OCI-LY3 (cell line): Measurements from ENCODE around the gene RXRA.

Source experiments
- H2AFZ ChIP-seq: fragments of 200-600, 300-600 bp; shearing (Covaris generic); 2 replicates; pipeline ENCODE4 v1.6.0; 2014; ENCODE audit warnings: antibody characterized with exemption, low read depth, low read length
- H3K27ac ChIP-seq: fragments of 200-600, 300-600 bp; sonication (generic); 2 replicates; pipeline ENCODE4 v1.5.1; 2014; ENCODE audit warnings: mild to moderate bottlenecking, low read length, moderate library complexity, mixed read lengths
- H3K27me3 ChIP-seq: fragments of 200-600, 300-600 bp; sonication (generic); 2 replicates; pipeline ENCODE4 v1.6.1; 2014; ENCODE audit warnings: low read depth, low read length, mixed read lengths
- H3K36me3 ChIP-seq: fragments of 200-600, 300-600 bp; sonication (generic); replicated peaks from 2 replicates; pipeline ENCODE3; 2014; ENCODE audit warnings: low read depth, low read length, mixed read lengths
- H3K4me1 ChIP-seq: fragments of 300-600, 200-600 bp; sonication (generic); 2 replicates; pipeline ENCODE4 v1.6.1; 2014; ENCODE audit warnings: low read length, mixed read lengths
- H3K4me2 ChIP-seq: fragments of 200-600, 300-600 bp; sonication (generic); 2 replicates; pipeline ENCODE4 v1.6.1; 2014; ENCODE audit warnings: low read length, mixed read lengths
- H3K4me3 ChIP-seq: fragments of 300-600, 200-600 bp; sonication (generic); 2 replicates; pipeline ENCODE4 v1.5.1; 2014; ENCODE audit warnings: antibody characterized with exemption, mild to moderate bottlenecking, low read length, moderate library complexity
- H3K79me2 ChIP-seq: fragments of 300-600, 200-600 bp; shearing (Covaris generic); 2 replicates; pipeline ENCODE4 v1.6.1; 2014; ENCODE audit warnings: mild to moderate bottlenecking, low read length, mixed read lengths
- H3K9ac ChIP-seq: fragments of 300-600, 200-600 bp; shearing (Covaris generic); 2 replicates; pipeline ENCODE4 v1.6.0; 2014; ENCODE audit warnings: mild to moderate bottlenecking, low read length, moderate library complexity
- H3K9me3 ChIP-seq: fragments of 200-600, 300-600 bp; shearing (Covaris generic); 2 replicates; pipeline ENCODE4 v1.6.1; 2014; ENCODE audit warnings: low read length, mixed read lengths; ENCODE audit not compliant: insufficient read depth
- H4K20me1 ChIP-seq: fragments of 200-600, 300-600 bp; sonication (generic); 2 replicates; pipeline ENCODE4 v1.6.1; 2016; ENCODE audit warnings: low read length, mixed read lengths; ENCODE audit not compliant: insufficient read depth
- EZH2phosphoT487 ChIP-seq: fragments of 200-600 bp; shearing (Covaris generic); IDR thresholded peaks from 2 replicates; pipeline ENCODE4 v1.6.1; 2018; ENCODE audit warnings: antibody characterized with exemption, mixed run types, low read depth
- TF ChIP-seq, protein P1 (sequence below): fragments of 200-600, 300-600 bp; sonication (generic); IDR thresholded peaks from 2 replicates; pipeline ENCODE4 v1.5.1; 2014; ENCODE audit warnings: antibody characterized with exemption, low read length, low read depth

RXRA gene

DNA sequence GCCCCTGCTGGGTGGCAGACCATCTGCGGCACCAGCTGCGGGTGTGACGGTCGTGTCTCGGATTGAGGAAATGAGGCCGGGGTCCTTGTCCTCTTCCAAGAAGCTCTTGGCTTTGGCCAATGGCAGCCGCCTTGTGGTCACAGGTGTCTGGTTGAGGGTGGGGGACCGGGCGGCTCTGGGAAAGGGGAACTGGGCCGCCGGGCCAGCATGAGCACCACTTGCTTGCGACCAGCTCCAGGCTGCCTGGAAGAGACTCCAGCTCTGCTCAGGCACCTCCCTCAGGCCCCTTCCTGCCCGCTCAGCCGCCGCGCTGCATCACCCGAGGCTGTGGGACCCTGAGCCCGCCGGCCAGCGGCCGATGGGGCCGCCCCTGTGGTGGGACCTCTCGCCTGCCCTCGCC lies 59.7 kb downstream of the RXRA start:
- Histone ChIP-seq H3K27ac (no peak overlapping the region), H3K4me3 (no peak overlapping the region), H3K9ac (no peak overlapping the region), H3K79me2 (peaks cover 17% of the 10 kb centered on the region), H4K20me1 (peaks cover 41% of the 10 kb centered on the region; the same call in 1 of the 2 replicates), H3K4me1 (peaks cover 28% of the 10 kb centered on the region), H3K27me3 (no peaks in the 10 kb centered on the region), H3K9me3 (no peaks in the 10 kb centered on the region), H3K4me2 (no peak overlapping the region), H3K36me3 (no peaks in the 10 kb centered on the region), H2AFZ (no peak overlapping the region)
- TF ChIP-seq, protein P1, sequence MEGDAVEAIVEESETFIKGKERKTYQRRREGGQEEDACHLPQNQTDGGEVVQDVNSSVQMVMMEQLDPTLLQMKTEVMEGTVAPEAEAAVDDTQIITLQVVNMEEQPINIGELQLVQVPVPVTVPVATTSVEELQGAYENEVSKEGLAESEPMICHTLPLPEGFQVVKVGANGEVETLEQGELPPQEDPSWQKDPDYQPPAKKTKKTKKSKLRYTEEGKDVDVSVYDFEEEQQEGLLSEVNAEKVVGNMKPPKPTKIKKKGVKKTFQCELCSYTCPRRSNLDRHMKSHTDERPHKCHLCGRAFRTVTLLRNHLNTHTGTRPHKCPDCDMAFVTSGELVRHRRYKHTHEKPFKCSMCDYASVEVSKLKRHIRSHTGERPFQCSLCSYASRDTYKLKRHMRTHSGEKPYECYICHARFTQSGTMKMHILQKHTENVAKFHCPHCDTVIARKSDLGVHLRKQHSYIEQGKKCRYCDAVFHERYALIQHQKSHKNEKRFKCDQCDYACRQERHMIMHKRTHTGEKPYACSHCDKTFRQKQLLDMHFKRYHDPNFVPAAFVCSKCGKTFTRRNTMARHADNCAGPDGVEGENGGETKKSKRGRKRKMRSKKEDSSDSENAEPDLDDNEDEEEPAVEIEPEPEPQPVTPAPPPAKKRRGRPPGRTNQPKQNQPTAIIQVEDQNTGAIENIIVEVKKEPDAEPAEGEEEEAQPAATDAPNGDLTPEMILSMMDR: no peak
- TF ChIP-seq EZH2phosphoT487: no peak

DNA sequence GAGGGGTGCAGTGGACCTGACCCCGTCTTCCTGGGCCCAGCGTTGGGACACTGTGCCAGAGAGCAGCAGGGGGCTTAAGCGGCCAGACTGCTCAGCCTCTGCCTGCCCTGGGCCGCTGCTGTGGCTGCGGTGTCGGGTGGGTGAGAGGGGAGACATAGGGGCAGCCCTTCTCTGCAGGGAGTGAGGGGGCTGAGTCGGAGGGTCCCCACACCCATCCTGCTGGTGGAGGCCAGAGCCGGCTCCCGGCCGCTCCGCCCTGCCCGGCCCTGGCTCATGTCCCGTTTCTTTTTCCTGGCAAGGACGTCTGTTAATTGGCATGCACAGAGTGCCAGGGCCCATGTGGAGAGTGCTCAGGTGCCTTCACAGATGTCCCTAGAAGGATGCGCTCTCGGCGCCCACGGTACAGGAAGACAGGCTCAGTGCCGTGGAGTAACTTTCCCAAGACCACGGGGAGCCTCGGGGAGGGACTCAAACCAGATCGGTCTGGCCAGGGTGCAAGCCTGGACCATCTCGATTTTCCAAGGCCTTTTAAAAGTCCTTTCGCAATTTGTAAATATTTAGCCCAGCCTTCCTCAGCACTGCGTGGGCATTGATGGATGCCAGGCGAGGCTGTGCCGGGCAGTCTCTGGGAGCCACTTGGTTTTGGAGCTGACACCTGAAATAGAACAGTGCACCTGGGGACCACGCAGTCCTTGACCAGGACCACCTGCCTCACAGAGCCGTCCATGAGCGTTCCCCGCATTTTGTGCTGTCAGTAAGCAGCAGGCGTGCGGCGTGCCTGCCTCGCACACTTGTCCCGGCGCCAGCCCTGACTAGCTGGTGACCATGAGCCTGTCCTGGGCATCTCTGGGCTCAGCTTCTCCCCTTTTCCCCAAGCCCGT lies 60.9 kb downstream of the RXRA start:
- Histone ChIP-seq H3K27ac (no peak overlapping the region), H3K79me2 (peaks cover 18% of the 10 kb centered on the region), H3K4me2 (no peak overlapping the region), H3K9ac (no peak overlapping the region), H4K20me1 (peaks cover 30% of the 10 kb centered on the region; the same call in 1 of the 2 replicates), H3K36me3 (no peaks in the 10 kb centered on the region), H3K4me3 (no peak overlapping the region), H3K4me1 (peaks cover 31% of the 10 kb centered on the region), H3K9me3 (no peaks in the 10 kb centered on the region), H3K27me3 (no peaks in the 10 kb centered on the region), H2AFZ (no peak overlapping the region)
- TF ChIP-seq, protein P1: no peak
- TF ChIP-seq EZH2phosphoT487: no peak

DNA sequence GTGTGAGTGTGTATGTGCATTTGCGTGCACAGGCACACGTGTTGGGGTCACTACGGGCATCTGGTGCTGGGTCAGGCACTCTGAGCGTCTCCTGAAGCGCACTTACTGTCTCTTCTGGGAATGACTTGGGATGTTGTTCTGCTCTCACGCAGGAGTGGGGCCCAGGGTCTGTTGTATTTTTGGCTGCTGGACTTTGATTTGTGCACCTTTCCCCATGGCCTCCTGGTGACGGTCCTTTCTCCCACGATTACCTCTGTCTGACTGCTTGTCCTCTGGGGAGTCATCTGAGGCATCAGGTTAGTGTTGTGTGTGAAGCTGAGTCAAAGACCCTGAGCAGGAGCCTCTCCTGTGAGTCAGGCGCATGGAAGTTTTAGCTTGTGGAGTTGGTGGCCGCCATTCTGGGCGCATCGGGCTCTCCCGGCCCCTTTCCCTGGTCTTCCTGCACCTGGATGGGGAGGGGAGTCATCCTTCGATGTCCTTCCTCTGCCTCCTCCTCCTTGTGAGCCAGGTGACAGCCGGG lies 62.1 kb downstream of the RXRA start:
- no peak for TF ChIP-seq EZH2phosphoT487
- TF ChIP-seq, protein P1: no peak
- Histone ChIP-seq H3K9me3 (no peaks in the 10 kb centered on the region), H3K79me2 (peaks cover 29% of the 10 kb centered on the region), H3K9ac (no peak overlapping the region), H2AFZ (no peak overlapping the region), H3K4me1 (peaks cover 42% of the 10 kb centered on the region), H3K27me3 (no peaks in the 10 kb centered on the region), H3K27ac (no peak overlapping the region), H3K4me3 (no peak overlapping the region), H4K20me1 (peaks cover 18% of the 10 kb centered on the region; the same call in 1 of the 2 replicates), H3K36me3 (no peaks in the 10 kb centered on the region), H3K4me2 (no peak overlapping the region)

DNA sequence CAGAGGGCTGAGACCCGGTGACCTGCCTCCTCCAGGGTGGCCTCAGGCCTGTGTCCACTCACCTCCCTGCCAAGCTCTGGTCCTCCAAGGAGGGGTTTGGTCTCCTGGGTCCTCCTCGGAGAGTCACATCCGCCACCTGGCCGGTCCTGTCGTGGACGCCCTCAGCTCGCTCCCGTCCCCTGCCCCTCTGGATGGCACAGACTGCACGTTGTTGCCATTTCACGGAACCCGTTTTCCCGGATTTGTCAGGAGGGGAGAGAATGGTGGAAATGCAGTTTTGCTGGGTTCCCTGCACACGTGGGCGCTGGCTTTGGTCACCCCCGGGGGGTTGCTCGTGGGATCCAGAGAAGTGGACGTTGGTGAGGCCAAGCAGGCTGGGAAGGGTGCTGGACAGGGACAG lies 62.7 kb downstream of the RXRA start:
- H3K4me2 ChIP-seq: peak overlapping the region; percentile 96; the same call in 1 of the 2 replicates
- peaks cover 33% of the 10 kb centered on the region for H3K79me2 ChIP-seq
- no peaks in the 10 kb centered on the region for H3K9me3 ChIP-seq
- peak overlapping the region; percentile 81; the same call in 1 of the 2 replicates for H3K9ac ChIP-seq
- no peak for TF ChIP-seq EZH2phosphoT487
- TF ChIP-seq, protein P1: no peak
- H3K27me3 ChIP-seq: no peaks in the 10 kb centered on the region
- no peak overlapping the region for H3K27ac ChIP-seq
- H3K4me1 ChIP-seq: peaks cover 48% of the 10 kb centered on the region
- no peaks in the 10 kb centered on the region for H3K36me3 ChIP-seq
- no peak overlapping the region for H2AFZ ChIP-seq
- peaks cover 12% of the 10 kb centered on the region; the same call in 1 of the 2 replicates for H4K20me1 ChIP-seq
- H3K4me3 ChIP-seq: no peak overlapping the region
